ENCODE results near the gene CCDC188.

CCDC188 gene

DNA sequence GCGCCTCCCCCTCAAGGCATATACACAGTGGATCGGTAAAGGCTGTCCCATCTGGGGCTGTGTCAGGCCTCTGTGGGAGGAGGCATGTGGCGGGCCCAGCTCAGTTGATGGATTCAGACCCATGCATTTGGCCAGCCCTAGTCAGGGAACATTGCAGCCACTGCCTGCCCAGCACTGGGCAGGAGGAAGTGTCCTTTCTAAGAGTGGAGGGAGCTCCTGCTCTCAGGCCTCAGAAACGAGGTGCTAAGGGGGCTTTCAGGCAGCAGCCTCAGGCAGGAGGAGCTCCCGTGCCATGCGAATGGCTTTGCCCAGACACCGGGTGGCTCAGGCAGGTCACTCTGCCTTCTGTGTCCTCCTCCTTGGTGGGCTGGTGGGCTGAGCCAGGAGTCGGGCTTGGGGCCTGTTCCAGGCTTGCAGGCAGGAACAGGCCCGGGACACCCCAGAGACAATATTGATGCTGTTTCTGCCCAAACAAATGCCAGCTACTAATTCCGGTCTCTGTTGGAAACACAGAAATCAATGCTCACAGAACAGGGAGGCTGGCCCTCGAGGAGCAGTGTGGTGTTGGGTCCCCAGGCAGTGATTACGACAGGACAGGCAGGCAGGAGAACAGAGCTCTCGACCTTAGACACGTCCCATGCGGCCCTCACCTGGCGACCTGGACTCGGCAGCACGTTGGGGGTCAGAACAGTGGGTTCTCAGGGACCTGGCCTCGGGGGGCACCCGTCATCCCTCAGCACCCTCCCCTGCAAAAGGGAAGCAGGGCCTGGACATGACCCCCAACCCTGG, 42.3 kb upstream of the CCDC188 start:
- Histone ChIP-seq H3K36me3 (ENCODE audit: control insufficient read depth, insufficient read depth, low read length) (no peaks in the 10 kb centered on the region), H3K27ac (ENCODE audit: low read length) (no peak overlapping the region), H3K4me1 (ENCODE audit: control insufficient read depth, insufficient read depth, low read length) (no peaks in the 10 kb centered on the region; the same call in 1 of the 2 replicates), H3K4me3 (ENCODE audit: low read length) (no peak overlapping the region), H3K9me3 (ENCODE audit: control insufficient read depth, insufficient read depth, low read length) (no peaks in the 10 kb centered on the region), H3K27me3 (ENCODE audit: control insufficient read depth, insufficient read depth, low read length) (no peaks in the 10 kb centered on the region)
- DNase-seq (ENCODE audit: low read depth, low spot score), result no peak
- no CpG with 5 or more reads among the region's 20 CpGs for WGBS (ENCODE audit: insufficient coverage, insufficient read length)

DNA sequence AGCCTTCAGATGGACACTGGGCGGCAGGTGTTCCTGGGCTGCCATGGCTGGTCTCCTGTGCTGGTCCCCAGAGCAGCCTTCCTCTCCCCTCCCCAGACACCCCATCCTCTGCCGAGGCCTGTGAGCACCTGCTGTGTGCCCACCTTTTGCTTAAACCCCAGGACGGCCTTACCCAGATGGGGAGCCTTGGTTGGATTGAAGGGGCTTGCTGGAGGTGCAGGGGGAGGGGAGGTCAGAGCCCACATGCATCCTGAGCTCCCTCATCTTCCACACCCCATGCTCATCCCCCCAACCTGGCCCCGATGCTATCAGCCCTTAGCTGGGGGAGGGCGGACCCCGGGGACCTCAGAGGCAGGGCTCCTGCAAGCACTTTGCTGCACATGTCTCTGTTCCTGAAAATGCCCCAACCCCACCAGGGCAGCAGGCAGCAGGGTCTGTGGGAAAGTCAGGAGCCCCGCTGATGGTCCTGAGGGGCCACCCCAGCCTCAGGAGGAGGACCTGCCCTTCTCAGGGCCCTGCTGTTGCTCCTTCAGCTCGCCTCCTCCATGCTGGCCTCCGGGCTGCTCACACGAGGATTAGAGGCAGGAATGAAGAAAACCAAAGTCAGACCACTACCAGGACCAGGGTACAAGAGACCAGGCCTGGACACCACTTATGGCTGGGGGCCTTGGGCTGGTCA, 41.6 kb upstream of the CCDC188 start:
- no peak for DNase-seq (ENCODE audit: low read depth, low spot score)
- H3K9me3 ChIP-seq (ENCODE audit: control insufficient read depth, insufficient read depth, low read length), result no peaks in the 10 kb centered on the region
- WGBS (ENCODE audit: insufficient coverage, insufficient read length), result no CpG with 5 or more reads among the region's 10 CpGs
- no peak overlapping the region for H3K4me3 ChIP-seq (ENCODE audit: low read length)
- H3K4me1 ChIP-seq (ENCODE audit: control insufficient read depth, insufficient read depth, low read length), result no peaks in the 10 kb centered on the region; the same call in 1 of the 2 replicates
- H3K36me3 ChIP-seq (ENCODE audit: control insufficient read depth, insufficient read depth, low read length), result no peaks in the 10 kb centered on the region
- H3K27me3 ChIP-seq (ENCODE audit: control insufficient read depth, insufficient read depth, low read length), result no peaks in the 10 kb centered on the region
- H3K27ac ChIP-seq (ENCODE audit: low read length), result no peak overlapping the region

DNA sequence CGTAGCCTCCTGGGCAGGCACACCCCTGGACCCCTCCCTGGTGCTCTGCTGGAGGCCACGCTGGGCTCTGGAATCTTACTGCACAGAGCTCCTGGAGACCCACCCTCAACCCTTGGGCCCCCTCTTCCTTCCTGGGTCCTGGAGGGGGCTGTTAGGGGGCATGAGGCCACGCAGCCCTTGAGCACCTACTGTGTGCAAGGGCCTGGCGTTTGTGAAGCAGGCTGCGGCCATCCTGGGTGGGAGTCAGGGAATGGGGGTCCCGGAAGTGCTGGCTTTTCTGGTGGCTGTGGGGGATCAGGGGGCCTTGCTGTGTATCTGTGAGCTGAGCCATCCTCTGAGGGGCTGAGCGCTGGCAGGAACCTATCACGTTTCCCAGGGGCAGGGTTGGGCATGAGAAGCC, 40.9 kb upstream of the CCDC188 start:
- H3K27me3 ChIP-seq (ENCODE audit: control insufficient read depth, insufficient read depth, low read length), result no peaks in the 10 kb centered on the region
- H3K4me3 ChIP-seq (ENCODE audit: low read length), result no peak overlapping the region
- no peaks in the 10 kb centered on the region for H3K36me3 ChIP-seq (ENCODE audit: control insufficient read depth, insufficient read depth, low read length)
- no peak for DNase-seq (ENCODE audit: low read depth, low spot score)
- H3K9me3 ChIP-seq (ENCODE audit: control insufficient read depth, insufficient read depth, low read length), result no peaks in the 10 kb centered on the region
- no peaks in the 10 kb centered on the region; the same call in 1 of the 2 replicates for H3K4me1 ChIP-seq (ENCODE audit: control insufficient read depth, insufficient read depth, low read length)
- H3K27ac ChIP-seq (ENCODE audit: low read length), result no peak overlapping the region
- WGBS (ENCODE audit: insufficient coverage, insufficient read length), result no CpG with 5 or more reads among the region's 8 CpGs

DNA sequence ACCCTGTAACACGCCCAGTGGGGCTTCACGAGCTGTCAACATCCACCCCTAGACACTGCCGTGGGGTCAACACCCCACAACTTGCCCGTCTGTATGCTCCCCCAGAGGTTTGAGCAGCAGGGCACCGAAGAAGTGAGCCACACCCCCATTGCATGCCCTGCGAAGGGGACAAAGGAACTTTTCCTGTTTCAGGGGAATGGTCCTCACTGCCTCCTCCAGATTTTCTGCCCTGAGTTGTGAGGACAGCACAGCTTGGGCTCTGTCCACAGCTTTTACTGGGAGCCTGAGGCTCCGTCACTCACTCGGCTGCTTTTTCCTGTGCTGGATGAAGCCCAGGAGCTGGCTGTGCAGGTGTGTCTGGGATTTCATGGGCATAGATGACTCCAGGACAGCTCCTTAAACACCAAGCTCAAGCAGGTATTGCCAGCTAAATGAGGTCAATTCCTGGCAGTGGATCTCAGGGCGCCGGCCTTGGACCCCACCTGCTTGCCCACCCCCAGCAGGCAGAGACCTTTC, 40.2 kb upstream of the CCDC188 start:
- Histone ChIP-seq H3K9me3 (ENCODE audit: control insufficient read depth, insufficient read depth, low read length) (no peaks in the 10 kb centered on the region), H3K27me3 (ENCODE audit: control insufficient read depth, insufficient read depth, low read length) (no peaks in the 10 kb centered on the region), H3K4me3 (ENCODE audit: low read length) (no peak overlapping the region), H3K27ac (ENCODE audit: low read length) (no peak overlapping the region), H3K36me3 (ENCODE audit: control insufficient read depth, insufficient read depth, low read length) (no peaks in the 10 kb centered on the region), H3K4me1 (ENCODE audit: control insufficient read depth, insufficient read depth, low read length) (no peaks in the 10 kb centered on the region; the same call in 1 of the 2 replicates)
- no CpG with 5 or more reads among the region's 10 CpGs for WGBS (ENCODE audit: insufficient coverage, insufficient read length)
- no peak for DNase-seq (ENCODE audit: low read depth, low spot score)

DNA sequence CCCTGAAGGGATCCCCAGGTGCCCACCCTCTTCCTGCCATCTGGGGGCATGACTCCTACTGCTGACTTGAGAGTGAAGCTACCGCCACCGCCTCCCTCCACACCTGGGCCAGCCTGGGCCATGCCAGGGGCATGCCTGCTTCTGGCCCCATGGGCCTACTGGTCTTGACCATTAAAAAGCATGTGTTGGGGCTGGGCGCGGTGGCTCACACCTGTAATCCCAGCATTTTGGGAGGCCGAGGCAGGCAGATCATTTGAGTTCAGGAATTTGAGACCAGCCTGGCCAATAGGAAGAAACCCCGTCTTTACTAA, 37.7 kb upstream of the CCDC188 start:
- no peaks in the 10 kb centered on the region for H3K9me3 ChIP-seq (ENCODE audit: control insufficient read depth, insufficient read depth, low read length)
- H3K4me1 ChIP-seq (ENCODE audit: control insufficient read depth, insufficient read depth, low read length), result no peaks in the 10 kb centered on the region
- no peak overlapping the region for H3K27ac ChIP-seq (ENCODE audit: low read length)
- no peaks in the 10 kb centered on the region for H3K27me3 ChIP-seq (ENCODE audit: control insufficient read depth, insufficient read depth, low read length)
- no peak overlapping the region for H3K4me3 ChIP-seq (ENCODE audit: low read length)
- DNase-seq (ENCODE audit: low read depth, low spot score), result no peak
- no CpG with 5 or more reads among the region's 6 CpGs for WGBS (ENCODE audit: insufficient coverage, insufficient read length)
- no peaks in the 10 kb centered on the region for H3K36me3 ChIP-seq (ENCODE audit: control insufficient read depth, insufficient read depth, low read length)

DNA sequence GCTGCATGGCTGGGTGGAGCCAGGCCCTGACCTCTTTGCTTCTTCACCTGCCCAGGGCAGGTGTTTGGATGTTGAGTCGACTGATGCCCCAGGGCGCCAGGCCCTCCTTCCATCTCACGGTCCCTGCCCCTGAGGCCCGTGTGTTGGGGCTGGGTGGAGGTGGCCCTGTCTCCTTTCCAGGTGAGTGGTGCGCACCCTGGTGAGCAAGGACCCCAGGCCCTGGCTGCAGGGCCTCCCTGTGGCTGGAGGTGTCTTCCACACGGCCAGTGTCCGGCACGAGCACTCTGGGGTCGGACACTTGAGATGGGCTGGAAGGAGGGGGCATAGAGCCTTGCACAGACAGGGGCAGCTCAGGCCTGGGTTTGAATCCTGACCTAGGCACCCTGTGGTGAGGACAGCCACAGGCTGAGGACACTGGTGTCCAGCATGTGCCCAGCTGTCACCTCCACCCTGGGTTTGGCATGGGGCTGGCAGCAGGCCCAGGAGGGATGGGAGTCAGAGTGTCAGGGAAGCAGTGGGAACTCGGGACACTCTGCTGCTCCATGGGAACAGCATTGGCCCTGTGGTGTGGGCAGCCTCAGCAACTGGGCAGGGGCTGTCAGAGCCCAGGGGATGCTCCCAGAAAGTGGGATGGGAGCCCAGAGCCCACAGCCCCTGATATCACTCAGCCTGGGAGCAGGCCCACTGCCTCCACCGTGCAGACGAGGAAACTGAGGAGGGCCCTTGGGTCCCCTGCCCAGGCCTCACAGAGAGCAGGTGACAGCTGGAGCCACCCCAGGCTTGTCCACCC, 37.1 kb upstream of the CCDC188 start:
- no peaks in the 10 kb centered on the region for H3K36me3 ChIP-seq (ENCODE audit: control insufficient read depth, insufficient read depth, low read length)
- no peak overlapping the region for H3K27ac ChIP-seq (ENCODE audit: low read length)
- H3K4me3 ChIP-seq (ENCODE audit: low read length), result no peak overlapping the region
- no peak for DNase-seq (ENCODE audit: low read depth, low spot score)
- WGBS (ENCODE audit: insufficient coverage, insufficient read length), result no CpG with 5 or more reads among the region's 12 CpGs
- no peaks in the 10 kb centered on the region for H3K27me3 ChIP-seq (ENCODE audit: control insufficient read depth, insufficient read depth, low read length)
- no peaks in the 10 kb centered on the region for H3K9me3 ChIP-seq (ENCODE audit: control insufficient read depth, insufficient read depth, low read length)
- no peaks in the 10 kb centered on the region for H3K4me1 ChIP-seq (ENCODE audit: control insufficient read depth, insufficient read depth, low read length)

DNA sequence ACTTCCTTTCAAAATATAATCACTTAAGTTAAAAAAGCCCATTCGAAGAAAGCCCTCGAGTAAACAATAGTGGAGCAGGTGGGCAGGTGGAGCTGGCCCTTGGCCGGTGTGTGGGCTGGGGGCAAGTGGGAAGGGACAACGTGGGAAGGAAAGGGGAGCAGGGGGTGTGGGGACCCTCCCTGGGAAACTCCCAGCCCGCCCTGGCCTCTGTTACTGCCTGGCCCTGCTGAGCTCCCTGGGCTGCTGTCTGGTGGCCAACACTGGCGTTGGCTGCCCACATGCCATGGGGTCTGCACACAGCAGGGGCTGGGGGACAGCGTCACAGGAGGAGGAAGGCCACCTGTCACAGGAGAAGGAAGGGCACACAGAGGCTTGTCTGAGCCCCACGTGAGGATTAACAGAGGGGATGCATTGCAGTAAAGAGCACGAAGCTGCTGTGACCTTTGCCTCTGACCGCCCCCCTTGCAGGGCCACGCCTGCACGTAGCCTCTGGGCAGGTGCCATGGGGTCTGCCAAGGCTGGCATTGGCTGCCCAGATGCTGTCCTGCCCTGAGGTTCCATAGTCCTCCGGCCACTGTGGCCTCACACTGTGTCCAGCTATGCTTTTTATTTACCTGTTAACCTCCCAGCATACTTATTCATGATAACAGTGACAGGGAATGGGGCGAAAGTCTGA, 36.2 kb upstream of the CCDC188 start:
- H3K36me3 ChIP-seq (ENCODE audit: control insufficient read depth, insufficient read depth, low read length), result no peaks in the 10 kb centered on the region
- no CpG with 5 or more reads among the region's 14 CpGs for WGBS (ENCODE audit: insufficient coverage, insufficient read length)
- no peaks in the 10 kb centered on the region for H3K4me1 ChIP-seq (ENCODE audit: control insufficient read depth, insufficient read depth, low read length)
- no peak overlapping the region for H3K27ac ChIP-seq (ENCODE audit: low read length)
- no peak overlapping the region for H3K4me3 ChIP-seq (ENCODE audit: low read length)
- no peak for DNase-seq (ENCODE audit: low read depth, low spot score)
- no peaks in the 10 kb centered on the region for H3K9me3 ChIP-seq (ENCODE audit: control insufficient read depth, insufficient read depth, low read length)
- no peaks in the 10 kb centered on the region for H3K27me3 ChIP-seq (ENCODE audit: control insufficient read depth, insufficient read depth, low read length)

DNA sequence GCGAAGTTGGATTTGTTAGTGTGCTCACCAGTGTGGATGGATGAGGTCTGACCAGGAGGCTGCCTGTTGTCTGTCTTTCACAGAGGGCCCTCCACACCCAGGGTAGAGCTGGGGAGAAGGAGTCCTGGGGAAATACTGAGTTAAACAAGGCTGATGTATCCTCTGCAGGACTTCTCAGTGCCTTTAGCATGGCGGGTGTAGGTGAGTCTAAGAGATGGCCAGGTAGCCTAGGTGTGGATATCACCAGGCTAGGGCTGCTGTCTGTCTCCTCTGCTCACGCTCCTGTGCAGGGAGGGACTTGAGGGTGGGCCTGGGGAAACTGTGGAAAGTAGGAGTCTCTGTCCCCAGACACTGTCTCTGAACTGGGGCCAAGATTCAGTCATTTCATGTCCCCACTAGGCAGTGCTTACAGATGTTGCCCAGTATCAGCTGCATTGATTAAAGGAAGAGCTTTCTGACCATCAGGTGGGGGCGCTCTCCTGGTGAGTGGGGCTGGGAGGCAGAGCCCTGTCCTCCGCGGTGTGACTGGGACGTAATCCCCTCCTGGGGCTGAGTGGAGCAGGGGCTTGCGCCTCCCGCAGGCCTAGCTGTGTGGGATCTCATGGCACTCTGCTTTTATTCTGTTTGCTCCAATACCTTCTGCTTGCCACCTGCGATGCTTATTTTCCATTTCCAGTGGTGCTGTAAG, 35.5 kb upstream of the CCDC188 start:
- H3K4me1 ChIP-seq (ENCODE audit: control insufficient read depth, insufficient read depth, low read length), result no peaks in the 10 kb centered on the region
- WGBS (ENCODE audit: insufficient coverage, insufficient read length), result no CpG with 5 or more reads among the region's 10 CpGs
- no peak overlapping the region for H3K27ac ChIP-seq (ENCODE audit: low read length)

DNA sequence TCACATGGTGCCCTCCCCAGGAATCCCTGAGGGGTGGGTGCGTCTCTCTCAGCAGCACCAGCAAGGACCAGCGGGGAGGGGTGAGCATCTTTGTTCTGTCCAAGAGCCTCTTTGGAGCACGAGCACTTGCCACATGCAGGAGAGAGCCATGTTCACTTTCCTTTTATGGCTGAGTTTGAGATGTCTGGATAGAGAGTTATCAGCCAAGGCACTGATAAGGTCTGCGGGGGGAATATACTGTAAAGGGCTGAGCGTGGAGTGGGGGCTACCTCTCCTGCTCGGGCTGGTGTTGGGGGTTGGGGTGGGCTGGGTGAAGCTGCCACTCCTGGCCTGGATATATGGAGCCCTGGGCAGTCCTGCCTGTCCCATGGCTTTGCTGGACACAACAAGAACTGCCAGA, 34.9 kb upstream of the CCDC188 start:
- Histone ChIP-seq H3K27me3 (ENCODE audit: control insufficient read depth, insufficient read depth, low read length) (no peaks in the 10 kb centered on the region), H3K9me3 (ENCODE audit: control insufficient read depth, insufficient read depth, low read length) (no peaks in the 10 kb centered on the region), H3K27ac (ENCODE audit: low read length) (no peak overlapping the region), H3K4me3 (ENCODE audit: low read length) (no peak overlapping the region), H3K36me3 (ENCODE audit: control insufficient read depth, insufficient read depth, low read length) (no peaks in the 10 kb centered on the region), H3K4me1 (ENCODE audit: control insufficient read depth, insufficient read depth, low read length) (no peaks in the 10 kb centered on the region)
- no peak for DNase-seq (ENCODE audit: low read depth, low spot score)
- no CpG with 5 or more reads among the region's 6 CpGs for WGBS (ENCODE audit: insufficient coverage, insufficient read length)

More for the DNA sequence above, 35.5 kb upstream of the CCDC188 start:
- Histone ChIP-seq H3K9me3 (ENCODE audit: control insufficient read depth, insufficient read depth, low read length) (no peaks in the 10 kb centered on the region), H3K27me3 (ENCODE audit: control insufficient read depth, insufficient read depth, low read length) (no peaks in the 10 kb centered on the region), H3K36me3 (ENCODE audit: control insufficient read depth, insufficient read depth, low read length) (no peaks in the 10 kb centered on the region), H3K4me3 (ENCODE audit: low read length) (no peak overlapping the region)
- DNase-seq (ENCODE audit: low read depth, low spot score), result peak; percentile 37

Measured in iPS DF 6.9 (cell line).